ENCODE results near the gene FANK1.

Gene FANK1

DNA sequence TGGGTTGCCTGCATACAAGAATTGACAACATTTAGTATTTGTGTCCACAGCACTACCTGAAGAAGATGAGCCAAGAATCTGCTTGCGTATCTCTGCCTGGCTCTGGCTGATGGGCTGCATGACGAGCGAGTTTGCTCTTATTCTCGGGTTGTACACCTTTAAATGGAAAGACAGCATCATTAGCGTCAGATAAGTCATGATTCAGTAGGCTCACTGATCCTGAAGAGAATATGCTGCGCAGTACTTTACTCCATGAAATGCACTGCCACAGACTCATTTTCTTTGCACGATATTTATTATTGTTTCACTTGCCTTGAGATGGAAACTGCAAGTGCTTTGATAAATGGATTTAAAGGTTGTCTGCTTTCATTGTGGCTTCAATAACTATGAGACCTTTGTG is 43.9 kb upstream of the FANK1 start:
- Histone ChIP-seq H3K9me3 (no peaks in the 10 kb centered on the region), H3K36me3 (peaks cover 4% of the 10 kb centered on the region; the same call in 1 of the 2 replicates), H3K4me1 (no peaks in the 10 kb centered on the region), H3K4me3 (ENCODE audit: low read depth, low read length) (no peak overlapping the region), H3K27me3 (no peaks in the 10 kb centered on the region)
- no peak for DNase-seq
- TF ChIP-seq CTCF (IDR thresholded peaks at IDR 0.05; ENCODE audit: low read depth, low read length), result no peak

GRCh38 chr10:125857185-125857760 is 39.1 kb upstream of the FANK1 start:
- H3K36me3 ChIP-seq, result no peaks in the 10 kb centered on the region
- no peak for TF ChIP-seq CTCF (IDR thresholded peaks at IDR 0.05; ENCODE audit: low read depth, low read length)
- DNase-seq, result no peak
- H3K27me3 ChIP-seq, result no peaks in the 10 kb centered on the region
- no peaks in the 10 kb centered on the region for H3K9me3 ChIP-seq
- no peaks in the 10 kb centered on the region for H3K4me1 ChIP-seq
- no peak overlapping the region for H3K4me3 ChIP-seq (ENCODE audit: low read depth, low read length)

GRCh38 chr10:125859128-125859817 is 37.1 kb upstream of the FANK1 start:
- no peaks in the 10 kb centered on the region for H3K9me3 ChIP-seq
- no peaks in the 10 kb centered on the region for H3K4me1 ChIP-seq
- H3K27me3 ChIP-seq, result no peaks in the 10 kb centered on the region
- TF ChIP-seq CTCF (IDR thresholded peaks at IDR 0.05; ENCODE audit: low read depth, low read length), result no peak
- no peak overlapping the region for H3K4me3 ChIP-seq (ENCODE audit: low read depth, low read length)
- DNase-seq, result no peak
- H3K36me3 ChIP-seq, result no peaks in the 10 kb centered on the region

- DNase-seq, result no peak
- no peaks in the 10 kb centered on the region for H3K4me1 ChIP-seq
- no peak for TF ChIP-seq CTCF (IDR thresholded peaks at IDR 0.05; ENCODE audit: low read depth, low read length)
- H3K27me3 ChIP-seq, result no peaks in the 10 kb centered on the region
- no peak overlapping the region for H3K4me3 ChIP-seq (ENCODE audit: low read depth, low read length)
- H3K36me3 ChIP-seq, result no peaks in the 10 kb centered on the region
- H3K9me3 ChIP-seq, result no peaks in the 10 kb centered on the region
Measured at GRCh38 chr10:125865120-125865519, 31.2 kb upstream of the FANK1 start.

DNA sequence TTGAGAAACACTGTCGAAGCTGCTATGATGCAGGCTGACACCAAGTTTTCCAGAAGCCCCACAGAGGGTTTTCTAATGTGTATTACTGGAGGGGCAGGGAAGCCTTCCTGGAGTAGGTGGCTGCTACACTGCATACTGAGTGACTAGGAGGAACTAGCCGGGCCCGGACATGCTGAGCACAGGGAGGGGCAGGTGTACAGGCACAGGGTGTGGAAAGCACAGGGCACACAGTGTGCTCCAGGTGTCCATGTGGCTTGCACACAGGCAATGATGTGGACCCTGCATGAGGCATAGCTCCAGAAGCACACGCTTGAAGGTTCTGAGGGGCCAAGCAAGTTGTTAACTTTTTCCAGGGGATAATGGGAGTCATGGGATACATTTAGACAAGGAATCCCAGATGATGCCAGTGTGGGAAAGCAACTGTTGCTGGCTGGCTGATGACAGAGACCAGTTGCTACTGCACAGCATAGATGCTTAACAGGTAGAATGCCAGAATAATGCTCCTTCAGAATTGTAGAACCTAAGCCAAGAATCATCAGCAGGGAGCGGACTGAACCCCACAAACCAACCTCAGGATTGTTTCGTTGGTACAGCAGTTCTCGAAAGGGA is 29.8 kb upstream of the FANK1 start:
- H3K27me3 ChIP-seq, result no peaks in the 10 kb centered on the region
- H3K9me3 ChIP-seq, result no peaks in the 10 kb centered on the region
- no peak for TF ChIP-seq CTCF (IDR thresholded peaks at IDR 0.05; ENCODE audit: low read depth, low read length)
- H3K4me3 ChIP-seq (ENCODE audit: low read depth, low read length), result no peak overlapping the region
- DNase-seq, result no peak
- no peaks in the 10 kb centered on the region for H3K36me3 ChIP-seq
- H3K4me1 ChIP-seq, result no peaks in the 10 kb centered on the region

DNA sequence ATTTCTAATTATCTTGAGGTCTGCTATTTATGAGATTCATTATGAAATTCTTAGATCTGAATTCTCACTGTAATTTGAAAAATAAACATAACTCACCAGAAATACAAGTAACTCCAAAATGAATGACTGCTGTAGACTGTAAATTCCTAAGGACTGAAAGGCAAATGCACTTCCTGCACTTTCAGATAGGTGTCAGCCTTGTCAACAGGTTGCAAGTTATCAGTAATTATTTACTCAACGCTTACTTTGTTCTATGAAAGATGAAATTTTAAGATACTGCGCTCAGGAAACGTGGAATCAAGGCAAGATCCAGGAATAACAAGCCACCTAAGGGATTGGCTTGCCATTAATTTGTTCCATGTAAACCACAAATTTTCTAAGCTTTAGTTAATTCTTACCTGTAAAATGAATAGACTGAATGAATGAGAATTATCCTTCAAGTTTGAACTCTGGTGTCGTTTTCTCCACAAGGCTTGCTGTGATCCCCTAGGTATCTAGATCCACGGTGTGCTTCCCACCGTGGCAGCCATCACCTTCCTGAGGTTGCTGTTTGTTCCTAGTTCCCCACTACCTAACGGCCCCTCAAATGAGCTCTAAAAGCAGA is 27.9 kb upstream of the FANK1 start:
- Histone ChIP-seq H3K4me3 (ENCODE audit: low read depth, low read length) (no peak overlapping the region), H3K4me1 (no peaks in the 10 kb centered on the region), H3K36me3 (no peaks in the 10 kb centered on the region), H3K27me3 (no peaks in the 10 kb centered on the region), H3K9me3 (no peaks in the 10 kb centered on the region)
- TF ChIP-seq CTCF (IDR thresholded peaks at IDR 0.05; ENCODE audit: low read depth, low read length), result peak; percentile 61
- no peak for DNase-seq
